RWPE2 (cell line): ENCODE measurements around the gene SNHG17.
"Not testable (repeated sequence)": the region's sequence is repeated elsewhere in the genome, so short reads cannot be mapped to it uniquely, and the experiment has no call there.

Experiments
- ATAC-seq: fragments of 200-7000 bp; cut with Tn5 transposase; 3 replicates; pipeline ENCODE4 v1.9.1; 2021; ENCODE audit warnings: low read depth
- DNase-seq: peaks from one replicate; pipeline ENCODE4 v3.0.0-alpha.2; 2020; ENCODE audit warnings: low spot score
- H3K27ac ChIP-seq: fragments of 450-650 bp; 2 replicates; pipeline ENCODE4 v1.5.1; 2017; ENCODE audit warnings: mild to moderate bottlenecking; ENCODE audit not compliant: poor library complexity, severe bottlenecking
- H3K27me3 ChIP-seq: fragments of 250-450 bp; sonication (Bioruptor Pico); 2 replicates; pipeline ENCODE4 v1.5.1; 2021; ENCODE audit warnings: mild to moderate bottlenecking, moderate library complexity; ENCODE audit not compliant: insufficient read depth, poor library complexity, severe bottlenecking
- H3K36me3 ChIP-seq: fragments of 250-450 bp; sonication (Bioruptor Pico); 2 replicates; pipeline ENCODE4 v1.5.1; 2020; ENCODE audit warnings: low read depth, mild to moderate bottlenecking, moderate library complexity
- H3K4me1 ChIP-seq: fragments of 250-450 bp; sonication (Bioruptor Pico); 2 replicates; pipeline ENCODE4 v1.5.1; 2021; ENCODE audit warnings: mild to moderate bottlenecking, moderate library complexity; ENCODE audit not compliant: insufficient read depth, poor library complexity, severe bottlenecking
- H3K4me3 ChIP-seq: fragments of 250-450 bp; sonication (Bioruptor Pico); 2 replicates; pipeline ENCODE4 v1.5.1; 2021; ENCODE audit warnings: mild to moderate bottlenecking, moderate library complexity; ENCODE audit not compliant: severe bottlenecking
- H3K9me3 ChIP-seq: fragments of 250-450 bp; sonication (Bioruptor Pico); 2 replicates; pipeline ENCODE4 v1.5.1; 2021; ENCODE audit warnings: mild to moderate bottlenecking, moderate library complexity; ENCODE audit not compliant: severe bottlenecking
- TF ChIP-seq, protein P1 (sequence below): fragments of 450-650 bp; IDR thresholded peaks from one replicate; pipeline ENCODE4 v1.5.1; 2017; ENCODE audit warnings: mild to moderate bottlenecking, moderate library complexity; ENCODE audit not compliant: poor library complexity, severe bottlenecking

Gene SNHG17

DNA sequence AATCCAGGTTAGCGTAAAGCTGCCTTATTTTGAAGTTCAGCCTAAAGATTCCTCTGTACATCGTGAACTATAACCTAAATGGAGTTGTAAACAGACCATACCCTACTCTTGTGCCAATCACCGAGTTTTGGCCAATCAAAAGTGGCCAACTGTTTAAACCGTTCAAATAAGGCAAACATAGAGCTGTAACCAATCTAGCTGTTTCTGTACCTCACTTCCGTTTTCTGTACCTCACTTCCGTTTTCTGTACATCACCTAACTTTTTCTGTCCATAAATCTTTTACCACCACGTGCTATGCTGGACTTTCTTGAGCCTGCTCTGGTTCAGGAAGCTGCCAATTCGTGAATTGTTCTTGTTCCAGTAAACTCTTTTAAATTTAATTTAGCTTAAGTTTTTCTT, 49.1 kb downstream of the SNHG17 start:
- H3K9me3 ChIP-seq = no peaks in the 10 kb centered on the region
- no peak for ATAC-seq
- H3K36me3 ChIP-seq = no peaks in the 10 kb centered on the region
- no peaks in the 10 kb centered on the region for H3K4me1 ChIP-seq
- no peak overlapping the region for H3K4me3 ChIP-seq
- H3K27me3 ChIP-seq = no peaks in the 10 kb centered on the region
- TF ChIP-seq, protein P1, sequence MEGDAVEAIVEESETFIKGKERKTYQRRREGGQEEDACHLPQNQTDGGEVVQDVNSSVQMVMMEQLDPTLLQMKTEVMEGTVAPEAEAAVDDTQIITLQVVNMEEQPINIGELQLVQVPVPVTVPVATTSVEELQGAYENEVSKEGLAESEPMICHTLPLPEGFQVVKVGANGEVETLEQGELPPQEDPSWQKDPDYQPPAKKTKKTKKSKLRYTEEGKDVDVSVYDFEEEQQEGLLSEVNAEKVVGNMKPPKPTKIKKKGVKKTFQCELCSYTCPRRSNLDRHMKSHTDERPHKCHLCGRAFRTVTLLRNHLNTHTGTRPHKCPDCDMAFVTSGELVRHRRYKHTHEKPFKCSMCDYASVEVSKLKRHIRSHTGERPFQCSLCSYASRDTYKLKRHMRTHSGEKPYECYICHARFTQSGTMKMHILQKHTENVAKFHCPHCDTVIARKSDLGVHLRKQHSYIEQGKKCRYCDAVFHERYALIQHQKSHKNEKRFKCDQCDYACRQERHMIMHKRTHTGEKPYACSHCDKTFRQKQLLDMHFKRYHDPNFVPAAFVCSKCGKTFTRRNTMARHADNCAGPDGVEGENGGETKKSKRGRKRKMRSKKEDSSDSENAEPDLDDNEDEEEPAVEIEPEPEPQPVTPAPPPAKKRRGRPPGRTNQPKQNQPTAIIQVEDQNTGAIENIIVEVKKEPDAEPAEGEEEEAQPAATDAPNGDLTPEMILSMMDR = no peak
- DNase-seq = no peak
- H3K27ac ChIP-seq = no peak overlapping the region

DNA sequence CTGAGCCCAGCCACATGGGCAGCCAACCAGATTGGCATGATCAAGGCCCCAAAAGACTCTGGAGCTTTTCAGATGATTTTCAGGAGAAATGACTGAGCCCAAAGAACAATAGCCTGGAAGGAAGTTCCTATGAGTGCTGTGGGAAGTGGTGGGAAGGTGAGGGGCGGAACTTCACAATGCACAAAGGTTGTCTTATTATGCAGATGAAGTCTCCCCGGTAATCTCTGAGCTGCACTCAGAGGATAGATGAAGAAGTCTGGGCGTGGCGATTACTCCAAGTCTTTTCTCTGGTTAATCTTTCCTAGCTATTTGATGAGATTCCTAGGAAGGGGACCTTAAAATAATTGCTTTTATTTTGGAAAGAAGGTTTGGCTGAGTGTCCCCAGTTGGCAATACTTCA, 52.0 kb downstream of the SNHG17 start:
- Histone ChIP-seq H3K9me3 (no peaks in the 10 kb centered on the region), H3K27ac (no peak overlapping the region), H3K36me3 (no peaks in the 10 kb centered on the region), H3K27me3 (no peaks in the 10 kb centered on the region), H3K4me3 (no peak overlapping the region), H3K4me1 (peaks cover 3% of the 10 kb centered on the region)
- TF ChIP-seq, protein P1 = no peak
- no peak for DNase-seq
- ATAC-seq = no peak

DNA sequence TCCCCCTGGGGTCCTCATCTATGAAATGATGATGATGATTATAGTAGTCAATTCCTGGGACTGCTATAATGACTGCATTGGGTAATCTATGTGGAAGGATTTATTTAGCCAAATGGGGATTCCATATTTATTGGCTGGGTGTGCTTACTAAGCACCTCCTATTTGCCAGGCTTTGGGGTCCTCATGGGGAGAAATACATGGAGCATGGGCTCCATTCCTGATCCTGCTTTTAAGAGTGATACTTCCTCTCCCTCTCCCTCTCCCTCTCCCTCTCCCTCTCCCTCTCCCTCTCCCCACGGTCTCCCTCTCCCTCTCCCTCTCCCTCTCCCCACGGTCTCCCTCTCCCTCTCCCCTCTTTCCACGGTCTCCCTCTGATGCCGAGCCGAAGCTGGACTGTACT, 57.3 kb downstream of the SNHG17 start:
- H3K4me3 ChIP-seq, H3K27ac ChIP-seq, H3K27me3 ChIP-seq, H3K36me3 ChIP-seq, ATAC-seq, DNase-seq, H3K9me3 ChIP-seq, H3K4me1 ChIP-seq: not testable (repeated sequence)

DNA sequence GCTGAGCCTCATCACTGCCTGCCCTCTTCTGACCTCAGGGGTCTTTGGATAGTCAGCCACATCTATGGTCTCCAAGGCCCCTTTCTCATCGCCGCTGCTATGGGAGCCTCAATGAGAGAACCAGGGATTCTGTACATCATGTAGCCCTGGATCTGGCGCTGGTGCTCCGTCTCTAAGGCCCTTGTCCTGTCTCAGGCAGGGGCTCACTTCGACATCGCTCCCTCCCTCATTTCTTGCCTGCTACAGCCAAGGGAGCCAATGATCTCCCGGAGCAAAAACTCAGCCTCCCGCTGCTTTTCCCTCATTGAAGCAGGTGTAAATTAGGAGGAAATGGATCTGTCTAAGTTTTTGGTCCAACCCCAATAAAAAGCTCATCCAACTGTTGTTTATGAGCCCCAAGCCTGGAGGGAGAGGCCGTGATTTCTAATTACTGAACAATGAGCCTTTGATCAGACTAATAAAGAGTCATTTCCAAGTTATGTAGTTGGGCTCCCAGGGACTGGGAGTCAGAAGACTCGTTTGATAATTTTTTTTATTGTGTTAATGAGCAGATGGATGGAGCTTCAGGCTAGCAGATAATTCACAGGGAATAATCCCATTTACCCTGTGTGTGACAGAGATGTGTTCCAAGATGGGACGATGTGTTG, 58.0 kb downstream of the SNHG17 start:
- Histone ChIP-seq H3K4me3 (no peak overlapping the region), H3K4me1 (peaks cover 3% of the 10 kb centered on the region), H3K36me3 (no peaks in the 10 kb centered on the region), H3K27me3 (peaks cover 5% of the 10 kb centered on the region), H3K9me3 (no peaks in the 10 kb centered on the region), H3K27ac (no peak overlapping the region)
- 0 out of 3 replicates have a peak, but pooled peaks have one; percentile 10 for ATAC-seq
- TF ChIP-seq, protein P1 = no peak
- no peak for DNase-seq

DNA sequence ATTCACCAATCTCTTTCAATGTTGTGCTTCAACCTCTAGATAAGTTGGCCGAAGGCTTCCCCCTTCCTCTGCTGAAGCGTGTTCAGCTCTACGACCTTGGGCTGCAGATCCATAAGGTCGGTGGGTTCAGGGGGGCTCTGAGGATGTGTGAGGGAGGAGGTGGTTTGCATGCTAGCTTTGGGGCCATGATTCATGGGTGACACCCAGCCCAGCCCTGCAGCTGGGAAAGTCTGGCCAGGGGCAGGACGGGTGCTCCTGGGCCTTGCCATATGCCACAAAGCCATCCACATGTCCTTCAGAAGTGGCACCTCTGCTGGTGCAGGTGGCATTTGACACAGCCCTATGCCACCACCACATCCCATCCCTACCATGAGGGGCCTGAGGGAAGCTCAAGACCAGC, 61.2 kb downstream of the SNHG17 start:
- Histone ChIP-seq H3K4me1 (no peaks in the 10 kb centered on the region), H3K27me3 (peaks cover 8% of the 10 kb centered on the region), H3K9me3 (no peaks in the 10 kb centered on the region), H3K36me3 (no peaks in the 10 kb centered on the region), H3K4me3 (no peak overlapping the region), H3K27ac (no peak overlapping the region)
- TF ChIP-seq, protein P1 = no peak
- ATAC-seq = no peak
- peak; percentile 69 for DNase-seq
